GM21825 (cell line): ENCODE data around the gene PRDX4.
"Not testable (repeated sequence)": the region's sequence is repeated elsewhere in the genome, so short reads cannot be mapped to it uniquely, and the experiment has no call there.

ENCODE experiments used
- ATAC-seq: cut with Tn5 transposase; IDR thresholded peaks from one replicate; pipeline ENCODE4 v1.9.1; 2021; ENCODE audit warnings: mild to moderate bottlenecking, moderate library complexity; ENCODE audit not compliant: unreplicated experiment

PRDX4 gene

GRCh38 chrX:23667239-23668177 is at the start of gene PRDX4:
Gene PRDX4 (plus strand): TSS chrX:23667493. CDS start chrX:23667571, 78 bp downstream.
- peak; percentile 66 for ATAC-seq

DNA sequence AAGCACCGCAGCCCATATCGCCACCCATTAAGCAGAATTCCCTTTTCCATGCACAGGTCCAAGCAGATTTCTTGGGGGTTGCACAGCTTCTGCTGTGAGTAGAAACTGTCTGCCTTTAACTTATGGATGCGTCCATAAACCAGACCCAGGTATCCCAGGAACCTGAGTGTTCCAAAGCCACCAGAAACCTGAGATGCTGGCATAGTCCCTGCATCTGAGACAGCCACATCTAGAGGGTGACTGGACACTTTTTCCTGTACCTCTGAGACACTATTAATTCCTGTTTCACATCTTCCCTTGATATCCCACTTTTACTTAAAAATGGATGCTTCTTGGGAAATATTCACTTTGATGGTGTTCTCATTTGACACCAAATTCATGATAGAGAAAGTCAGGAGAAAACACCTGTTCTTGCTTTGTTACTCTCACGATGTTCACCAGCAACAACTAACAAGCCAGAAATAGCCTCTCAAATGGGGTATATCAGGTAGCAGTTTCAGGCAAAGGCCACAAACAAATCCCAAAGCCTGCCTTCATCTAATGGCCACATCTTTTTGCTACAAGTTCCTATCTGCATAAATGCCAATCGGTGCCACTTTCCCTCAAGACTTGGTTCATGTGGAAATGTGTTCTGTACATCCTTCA is 45.5 kb upstream of the PRDX4 start:
- no peak for ATAC-seq

- ATAC-seq = no peak
Observed at GRCh38 chrX:23623797-23624196, 43.5 kb upstream of the PRDX4 start.

- no peak for ATAC-seq
Observed at GRCh38 chrX:23626651-23627050, 40.6 kb upstream of the PRDX4 start.

- ATAC-seq = no peak
Observed at GRCh38 chrX:23628131-23628530, 39.2 kb upstream of the PRDX4 start.

- no peak for ATAC-seq
Observed at GRCh38 chrX:23631136-23631535, 36.2 kb upstream of the PRDX4 start.

DNA sequence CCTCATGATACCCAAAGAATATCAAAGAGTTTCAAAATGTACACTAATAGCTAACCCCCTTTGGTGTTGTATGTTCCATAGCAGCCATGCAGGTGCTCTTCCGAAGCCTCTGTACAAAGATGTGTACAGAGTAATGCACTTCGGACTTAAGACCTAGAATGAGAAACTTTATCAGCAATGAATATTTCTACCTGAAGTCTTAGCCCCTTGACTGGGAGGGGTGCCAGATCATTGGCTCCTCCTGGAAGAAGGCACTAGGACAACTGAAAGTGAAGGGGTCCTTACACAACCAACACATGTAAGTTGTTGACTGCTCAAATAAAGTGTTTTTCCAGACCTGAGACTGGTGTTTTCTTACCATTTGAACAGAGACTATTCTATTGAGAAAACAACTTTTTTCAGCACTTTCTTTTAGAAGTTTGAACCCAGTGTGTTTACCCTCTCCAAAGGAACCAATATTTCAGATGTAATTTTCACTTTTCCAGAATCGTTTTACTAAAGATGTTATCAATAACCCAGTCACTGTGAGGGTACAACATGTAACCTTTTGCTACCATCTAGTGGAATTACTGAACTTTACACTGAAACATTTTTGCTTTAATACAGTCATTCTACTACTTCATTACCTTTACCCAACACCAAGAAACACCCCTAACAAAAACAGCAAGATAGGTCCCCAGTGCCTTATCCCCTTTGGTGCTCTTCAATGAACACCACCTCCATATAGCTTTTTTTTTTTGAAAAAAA is 33.3 kb upstream of the PRDX4 start:
- ATAC-seq = no peak

GRCh38 chrX:23637187-23637586 is 30.1 kb upstream of the PRDX4 start:
- ATAC-seq = no peak

GRCh38 chrX:23643020-23643419 is 24.3 kb upstream of the PRDX4 start:
- ATAC-seq = no peak

GRCh38 chrX:23644744-23645143 is 22.5 kb upstream of the PRDX4 start:
- no peak for ATAC-seq

DNA sequence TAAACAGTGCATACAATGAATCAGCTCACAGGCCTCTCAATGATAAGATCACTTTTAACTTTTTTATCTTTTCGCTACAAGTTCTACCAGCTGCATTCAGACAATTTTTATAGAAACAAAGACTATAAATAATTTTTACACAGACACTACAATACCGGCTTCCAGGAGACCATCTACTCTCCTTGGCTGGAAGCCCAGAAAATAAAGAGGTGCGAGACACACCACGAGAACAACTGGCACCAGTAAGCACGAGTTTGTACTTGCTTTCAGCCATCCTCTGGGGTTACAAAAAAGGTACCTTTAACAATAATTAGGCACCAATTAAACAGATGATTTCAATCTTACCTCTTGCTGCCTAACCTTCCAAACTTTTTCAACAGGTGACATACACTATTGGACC is 11.2 kb upstream of the PRDX4 start:
- ATAC-seq = no peak

- no peak for ATAC-seq
Observed at GRCh38 chrX:23656684-23657083, 10.6 kb upstream of the PRDX4 start.

GRCh38 chrX:23659339-23659738 is 8.0 kb upstream of the PRDX4 start:
- ATAC-seq = no peak

- ATAC-seq = not testable (repeated sequence)
Observed at GRCh38 chrX:23660083-23660765, 7.1 kb upstream of the PRDX4 start.

DNA sequence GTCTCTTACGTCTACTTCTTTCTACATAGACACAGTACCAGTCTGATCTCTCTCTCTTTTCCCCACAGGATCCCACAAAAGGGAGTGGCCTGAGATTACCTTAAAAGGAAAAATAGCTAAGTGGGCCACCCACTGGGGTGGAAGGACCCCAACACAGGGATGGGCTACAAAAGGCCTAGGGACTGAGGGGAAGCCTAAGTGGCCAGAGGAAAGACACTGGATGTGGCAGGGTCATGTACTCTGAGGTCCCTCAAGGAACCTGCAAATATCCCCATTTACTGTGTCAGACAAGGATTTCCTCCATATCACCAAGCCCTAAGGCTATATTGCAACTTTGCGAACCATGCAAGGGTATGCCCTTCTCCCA is 6.5 kb upstream of the PRDX4 start:
- ATAC-seq = no peak

DNA sequence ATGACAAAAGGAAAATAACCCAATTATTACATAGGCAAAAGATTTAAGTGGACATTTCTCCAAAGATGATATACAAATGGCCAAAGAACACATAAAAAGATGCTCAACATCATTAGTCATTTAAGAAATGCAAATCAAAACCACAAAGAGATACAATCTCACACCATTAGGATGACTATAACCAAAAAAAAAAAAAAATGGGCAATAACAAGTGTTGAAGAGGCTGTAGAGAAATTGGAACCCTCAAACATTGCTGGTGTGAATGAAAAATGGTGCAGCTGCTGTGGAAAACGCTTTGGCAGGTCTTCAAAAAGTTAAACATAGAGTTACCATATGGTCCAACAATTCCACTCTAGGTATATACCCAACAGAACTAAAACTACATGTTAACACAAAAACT is 5.6 kb upstream of the PRDX4 start:
- no peak for ATAC-seq

- ATAC-seq = peak; percentile 46
Observed at GRCh38 chrX:23662187-23662586, 5.1 kb upstream of the PRDX4 start.

DNA sequence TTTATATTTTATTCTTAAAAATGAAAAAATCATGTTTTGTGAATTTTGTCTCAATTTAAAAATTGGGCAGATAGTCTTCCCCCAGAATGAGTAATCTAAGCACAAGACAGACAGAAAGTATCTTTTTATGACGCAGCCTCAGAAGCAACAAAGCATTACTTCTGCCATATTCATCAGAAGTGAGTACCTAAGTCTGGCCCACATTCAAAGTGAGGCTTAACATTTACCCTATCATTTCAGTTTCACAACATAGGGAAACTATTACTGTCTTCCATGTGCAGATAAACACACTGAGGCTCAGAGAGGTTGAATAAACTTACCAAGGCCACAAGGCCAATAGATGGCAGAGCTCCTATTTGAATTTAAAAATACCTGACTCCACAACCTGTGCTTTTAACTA is 4.4 kb upstream of the PRDX4 start:
- peak; percentile 34 for ATAC-seq

GRCh38 chrX:23664496-23664895 is 2.8 kb upstream of the PRDX4 start:
- ATAC-seq = no peak

- ATAC-seq = no peak
Observed at GRCh38 chrX:23666282-23666681, 1.0 kb upstream of the PRDX4 start.

- peak; percentile 43 for ATAC-seq
Observed at GRCh38 chrX:23668335-23668734, 1.0 kb downstream of the PRDX4 start.
